ENCODE data around the gene C5. TPM values are rescaled to one million over a fixed set of nuclear protein-coding genes. Genes with fewer than 3 reads are reported as not detected.

The C5 gene
- total RNA-seq, 2 donors from 2014 or later, result 1.5 to 1.6 TPM

GRCh38 chr9:121082075-121082474, 32.0 kb upstream of the C5 start:
- no peak overlapping the region for H3K4me3 ChIP-seq
- no peaks in the 10 kb centered on the region for H3K9me3 ChIP-seq
- TF ChIP-seq CTCF (IDR thresholded peaks at IDR 0.05), result no peak
- no peak overlapping the region for H3K27ac ChIP-seq
- no peak overlapping the region for H3K9ac ChIP-seq (ENCODE audit: low read depth in 2 of 2, low read length in 2 of 2)
- no peaks in the 10 kb centered on the region for H3K27me3 ChIP-seq
- no peak for DNase-seq
- H3K36me3 ChIP-seq, result no peaks in the 10 kb centered on the region
- H3K4me1 ChIP-seq, result no peaks in the 10 kb centered on the region
- intact Hi-C loops (cut with DNase I), result no loop called here

GRCh38 chr9:121075251-121076036, 25.4 kb upstream of the C5 start:
- TF ChIP-seq CTCF (IDR thresholded peaks at IDR 0.05), result no peak
- Histone ChIP-seq H3K36me3 (no peaks in the 10 kb centered on the region), H3K9ac (ENCODE audit: low read depth in 2 of 2, low read length in 2 of 2) (peak overlapping the region; percentile 82 to 86), H3K27ac (peak overlapping the region; percentile 64), H3K4me3 (peak overlapping the region; percentile 60), H3K4me1 (no peaks in the 10 kb centered on the region), H3K9me3 (no peaks in the 10 kb centered on the region), H3K27me3 (no peaks in the 10 kb centered on the region)
- intact Hi-C loops (cut with DNase I), result no loop called here
- DNase-seq, result no peak

- TF ChIP-seq CTCF (IDR thresholded peaks at IDR 0.05), result no peak
- H3K9ac ChIP-seq (ENCODE audit: low read depth in 2 of 2, low read length in 2 of 2), result peak within 1 kb of the TSS; percentile 82 to 86
- H3K4me1 ChIP-seq, result no peaks in the 10 kb centered on the region
- DNase-seq, result peak; percentile 89
- no peaks in the 10 kb centered on the region for H3K27me3 ChIP-seq
- intact Hi-C loops (cut with DNase I), result no loop called here
- H3K9me3 ChIP-seq, result no peaks in the 10 kb centered on the region
- H3K4me3 ChIP-seq, result peak within 1 kb of the TSS; percentile 60
- H3K27ac ChIP-seq, result peak within 1 kb of the TSS; percentile 64
- H3K36me3 ChIP-seq, result no peaks in the 10 kb centered on the region
These were observed 24.5 kb upstream of the C5 start, which contains the start of gene CNTRL for GRCh38 chr9:121074370-121075250. CNTRL (plus strand) TSS chr9:121074955; CDS start chr9:121088327, 13,372 bp downstream.

GRCh38 chr9:121073038-121073437, 23.0 kb upstream of the C5 start:
- H3K4me3 ChIP-seq, result no peak overlapping the region
- no peaks in the 10 kb centered on the region for H3K36me3 ChIP-seq
- H3K9ac ChIP-seq (ENCODE audit: low read depth in 2 of 2, low read length in 2 of 2), result no peak overlapping the region
- H3K27me3 ChIP-seq, result no peaks in the 10 kb centered on the region
- intact Hi-C loops (cut with DNase I), result no loop called here
- H3K27ac ChIP-seq, result no peak overlapping the region
- DNase-seq, result peak; percentile 34
- H3K4me1 ChIP-seq, result no peaks in the 10 kb centered on the region
- no peaks in the 10 kb centered on the region for H3K9me3 ChIP-seq
- TF ChIP-seq CTCF (IDR thresholded peaks at IDR 0.05), result no peak

GRCh38 chr9:121071756-121072421, 21.8 kb upstream of the C5 start:
- intact Hi-C loops (cut with DNase I), result no loop called here
- Histone ChIP-seq H3K9ac (ENCODE audit: low read depth in 2 of 2, low read length in 2 of 2) (no peak overlapping the region), H3K4me1 (no peaks in the 10 kb centered on the region), H3K36me3 (no peaks in the 10 kb centered on the region), H3K27ac (peak overlapping the region; percentile 56), H3K27me3 (no peaks in the 10 kb centered on the region), H3K4me3 (peak overlapping the region; percentile 8), H3K9me3 (no peaks in the 10 kb centered on the region)
- DNase-seq, result peak; percentile 24
- TF ChIP-seq CTCF (IDR thresholded peaks at IDR 0.05), result no peak
